ENCODE results near the gene KIF21B. TPM values are rescaled to one million over a fixed set of nuclear protein-coding genes. Genes with fewer than 3 reads are reported as not detected.

KIF21B gene
- total and polyA plus RNA-seq, 2 experiments from 2014 or later = 0.29 to 3.5 TPM

GRCh38 chr1:201028461-201028889 lies 5.0 kb upstream of the KIF21B start:
- TF ChIP-seq, protein P1, sequence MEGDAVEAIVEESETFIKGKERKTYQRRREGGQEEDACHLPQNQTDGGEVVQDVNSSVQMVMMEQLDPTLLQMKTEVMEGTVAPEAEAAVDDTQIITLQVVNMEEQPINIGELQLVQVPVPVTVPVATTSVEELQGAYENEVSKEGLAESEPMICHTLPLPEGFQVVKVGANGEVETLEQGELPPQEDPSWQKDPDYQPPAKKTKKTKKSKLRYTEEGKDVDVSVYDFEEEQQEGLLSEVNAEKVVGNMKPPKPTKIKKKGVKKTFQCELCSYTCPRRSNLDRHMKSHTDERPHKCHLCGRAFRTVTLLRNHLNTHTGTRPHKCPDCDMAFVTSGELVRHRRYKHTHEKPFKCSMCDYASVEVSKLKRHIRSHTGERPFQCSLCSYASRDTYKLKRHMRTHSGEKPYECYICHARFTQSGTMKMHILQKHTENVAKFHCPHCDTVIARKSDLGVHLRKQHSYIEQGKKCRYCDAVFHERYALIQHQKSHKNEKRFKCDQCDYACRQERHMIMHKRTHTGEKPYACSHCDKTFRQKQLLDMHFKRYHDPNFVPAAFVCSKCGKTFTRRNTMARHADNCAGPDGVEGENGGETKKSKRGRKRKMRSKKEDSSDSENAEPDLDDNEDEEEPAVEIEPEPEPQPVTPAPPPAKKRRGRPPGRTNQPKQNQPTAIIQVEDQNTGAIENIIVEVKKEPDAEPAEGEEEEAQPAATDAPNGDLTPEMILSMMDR (IDR thresholded peaks at IDR 0.05; ENCODE audit: low read depth, low read length) = no peak
- H3K4me1 ChIP-seq (ENCODE audit: low read depth) = peaks cover 4% of the 10 kb centered on the region
- no peaks in the 10 kb centered on the region for H3K9me3 ChIP-seq (ENCODE audit: low read depth)
- H3K27me3 ChIP-seq = no peaks in the 10 kb centered on the region
- H3K27ac ChIP-seq = no peak overlapping the region
- H3K4me3 ChIP-seq = no peak overlapping the region
- peak in 1 of 2 donors; percentile 62 for DNase-seq (ENCODE audit: low read depth in 1 of 2, low spot score in 1 of 2)
- H3K36me3 ChIP-seq = no peaks in the 10 kb centered on the region

DNA sequence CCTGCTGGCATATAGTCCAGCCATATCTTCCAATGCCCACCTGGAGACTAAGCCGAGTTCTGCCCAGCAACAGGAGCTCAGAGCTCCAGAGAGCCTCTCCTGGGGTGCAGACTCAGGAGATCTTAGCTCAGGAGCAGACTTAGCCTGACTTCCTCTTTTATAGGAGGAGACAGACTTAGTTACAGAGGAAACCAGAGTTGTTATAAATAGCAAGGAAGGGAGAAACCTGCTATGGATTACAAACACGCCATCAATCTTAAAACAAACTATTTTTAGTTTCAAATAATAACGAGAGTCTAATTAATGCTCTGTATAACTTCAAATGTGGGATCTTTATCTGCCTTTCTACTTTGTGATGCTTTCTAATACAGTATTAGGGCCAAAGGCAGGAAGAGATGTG lies 3.3 kb upstream of the KIF21B start:
- H3K4me1 ChIP-seq (ENCODE audit: low read depth) = peaks cover 6% of the 10 kb centered on the region
- H3K9me3 ChIP-seq (ENCODE audit: low read depth) = no peaks in the 10 kb centered on the region
- peaks cover 14% of the 10 kb centered on the region for H3K27me3 ChIP-seq
- DNase-seq (ENCODE audit: low read depth in 1 of 2, low spot score in 1 of 2) = no peak
- TF ChIP-seq, protein P1 (IDR thresholded peaks at IDR 0.05; ENCODE audit: low read depth, low read length) = no peak
- H3K4me3 ChIP-seq = no peak overlapping the region
- H3K27ac ChIP-seq = no peak overlapping the region
- H3K36me3 ChIP-seq = no peaks in the 10 kb centered on the region

DNA sequence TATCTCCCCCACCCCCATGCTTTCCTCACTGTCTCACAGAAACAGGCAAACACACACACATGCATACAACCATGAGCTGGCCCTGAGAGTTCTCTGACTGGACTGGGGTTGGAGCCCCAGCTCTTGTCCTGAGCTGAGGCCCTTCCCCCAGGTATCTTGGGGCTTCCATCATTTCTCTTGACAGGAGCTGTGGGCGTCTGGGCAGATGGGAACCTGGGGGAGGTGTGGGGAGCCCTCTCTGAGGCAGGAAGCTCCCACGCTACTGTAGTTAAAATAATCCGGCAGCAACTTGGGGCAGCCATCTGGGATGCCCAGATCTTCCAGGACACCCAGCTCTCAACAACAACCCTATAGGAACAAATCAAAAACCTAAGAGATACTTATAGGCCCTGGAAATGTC lies 2.7 kb upstream of the KIF21B start:
- H3K9me3 ChIP-seq (ENCODE audit: low read depth) = no peaks in the 10 kb centered on the region
- H3K27ac ChIP-seq = no peak overlapping the region
- H3K4me3 ChIP-seq = no peak overlapping the region
- TF ChIP-seq, protein P1 (IDR thresholded peaks at IDR 0.05; ENCODE audit: low read depth, low read length) = no peak
- peaks cover 16% of the 10 kb centered on the region for H3K27me3 ChIP-seq
- no peak for DNase-seq (ENCODE audit: low read depth in 1 of 2, low spot score in 1 of 2)
- no peaks in the 10 kb centered on the region for H3K36me3 ChIP-seq
- H3K4me1 ChIP-seq (ENCODE audit: low read depth) = peaks cover 7% of the 10 kb centered on the region

- Histone ChIP-seq H3K4me3 (no peak overlapping the region), H3K27me3 (peaks cover 16% of the 10 kb centered on the region)
These were observed 2.1 kb upstream of the KIF21B start for GRCh38 chr1:201025571-201026002.

DNA sequence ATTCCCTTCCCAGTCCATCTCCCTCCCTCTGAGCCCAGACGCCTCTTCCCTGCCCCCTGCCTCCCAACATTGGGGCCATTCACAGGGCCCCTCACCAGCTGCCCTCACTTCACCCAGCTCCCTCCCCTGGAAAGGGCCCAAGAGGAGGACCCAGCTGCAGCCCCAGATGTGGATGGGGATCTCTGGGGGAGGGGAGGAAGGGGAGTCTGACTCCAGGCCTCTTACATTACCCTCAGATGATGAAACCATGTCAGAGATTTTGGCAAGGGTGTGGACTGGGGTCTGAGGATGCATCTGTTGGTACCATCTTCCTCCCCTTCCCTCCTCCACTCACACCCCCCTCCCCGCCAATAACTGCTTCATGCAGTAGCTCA lies 1.1 kb upstream of the KIF21B start:
- peaks cover 7% of the 10 kb centered on the region for H3K4me1 ChIP-seq (ENCODE audit: low read depth)
- TF ChIP-seq, protein P1 (IDR thresholded peaks at IDR 0.05; ENCODE audit: low read depth, low read length) = no peak
- DNase-seq (ENCODE audit: low read depth in 1 of 2, low spot score in 1 of 2) = no peak
- no peaks in the 10 kb centered on the region for H3K9me3 ChIP-seq (ENCODE audit: low read depth)
- no peak overlapping the region for H3K27ac ChIP-seq
- peaks cover 16% of the 10 kb centered on the region for H3K27me3 ChIP-seq
- no peak overlapping the region for H3K4me3 ChIP-seq
- no peaks in the 10 kb centered on the region for H3K36me3 ChIP-seq

More at GRCh38 chr1:201025571-201026002, 2.1 kb upstream of the KIF21B start:
- Histone ChIP-seq H3K36me3 (no peaks in the 10 kb centered on the region), H3K27ac (no peak overlapping the region), H3K9me3 (ENCODE audit: low read depth) (no peaks in the 10 kb centered on the region), H3K4me1 (ENCODE audit: low read depth) (peaks cover 7% of the 10 kb centered on the region)
- TF ChIP-seq, protein P1 (IDR thresholded peaks at IDR 0.05; ENCODE audit: low read depth, low read length) = peak; percentile 48
- peak; percentile 30 to 45 for DNase-seq (ENCODE audit: low read depth in 1 of 2, low spot score in 1 of 2)

All from cardiac muscle cell (in vitro differentiated cells and primary cell).